ENCODE measurements around the gene RAB5A.

GRCh38 chr3:19950316-19950715, 3.4 kb downstream of the RAB5A start:
- TF ChIP-seq CTCF (conservative IDR thresholded peaks at IDR 0.05; ENCODE audit: low read depth, low read length): no peak
- no peak for TF ChIP-seq EZH2 (IDR thresholded peaks at IDR 0.05; ENCODE audit: low read length, unreplicated experiment)
- no peak for TF ChIP-seq EZH2phosphoT487 (IDR thresholded peaks at IDR 0.05; ENCODE audit: borderline replicate concordance, low read length)

Measured in PC-3 (cell line).